ENCODE measurements around the gene MDFI. TPM values are rescaled to one million over a fixed set of nuclear protein-coding genes. Genes with fewer than 3 reads are reported as not detected.

Gene MDFI
- total RNA-seq, 1 donor from 2014 or later: 48.3 TPM

DNA sequence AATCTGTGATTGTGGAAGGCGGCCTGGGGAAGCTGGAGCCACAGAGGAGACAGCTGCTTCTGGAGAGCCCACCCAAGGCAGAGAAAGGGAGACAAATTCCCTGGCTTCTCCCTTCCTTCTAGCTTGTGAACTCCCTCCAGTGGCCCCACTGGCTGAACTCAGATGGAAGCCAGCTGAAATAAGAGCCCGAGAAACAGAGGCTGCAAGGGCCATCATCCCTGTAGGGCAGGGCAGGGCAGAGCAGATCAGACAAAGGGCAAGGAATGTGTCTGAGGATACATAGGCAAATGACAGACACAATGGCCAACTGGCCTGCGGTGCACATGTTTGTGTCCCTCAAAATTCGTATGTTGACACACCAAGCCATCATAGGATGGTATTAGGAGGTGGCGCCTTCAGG, 25.3 kb downstream of the MDFI start:
- peaks cover 48% of the 10 kb centered on the region for H3K27me3 Mint-ChIP-seq
- TF ChIP-seq, protein P1, sequence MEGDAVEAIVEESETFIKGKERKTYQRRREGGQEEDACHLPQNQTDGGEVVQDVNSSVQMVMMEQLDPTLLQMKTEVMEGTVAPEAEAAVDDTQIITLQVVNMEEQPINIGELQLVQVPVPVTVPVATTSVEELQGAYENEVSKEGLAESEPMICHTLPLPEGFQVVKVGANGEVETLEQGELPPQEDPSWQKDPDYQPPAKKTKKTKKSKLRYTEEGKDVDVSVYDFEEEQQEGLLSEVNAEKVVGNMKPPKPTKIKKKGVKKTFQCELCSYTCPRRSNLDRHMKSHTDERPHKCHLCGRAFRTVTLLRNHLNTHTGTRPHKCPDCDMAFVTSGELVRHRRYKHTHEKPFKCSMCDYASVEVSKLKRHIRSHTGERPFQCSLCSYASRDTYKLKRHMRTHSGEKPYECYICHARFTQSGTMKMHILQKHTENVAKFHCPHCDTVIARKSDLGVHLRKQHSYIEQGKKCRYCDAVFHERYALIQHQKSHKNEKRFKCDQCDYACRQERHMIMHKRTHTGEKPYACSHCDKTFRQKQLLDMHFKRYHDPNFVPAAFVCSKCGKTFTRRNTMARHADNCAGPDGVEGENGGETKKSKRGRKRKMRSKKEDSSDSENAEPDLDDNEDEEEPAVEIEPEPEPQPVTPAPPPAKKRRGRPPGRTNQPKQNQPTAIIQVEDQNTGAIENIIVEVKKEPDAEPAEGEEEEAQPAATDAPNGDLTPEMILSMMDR (IDR thresholded peaks at IDR 0.05; ENCODE audit: unreplicated experiment): no peak
- H3K9me3 Mint-ChIP-seq (ENCODE audit: low read depth): no peaks in the 10 kb centered on the region
- no peak for DNase-seq (ENCODE audit: low spot score, unreplicated experiment)
- no peaks in the 10 kb centered on the region for H3K4me1 Mint-ChIP-seq (ENCODE audit: low read depth)
- no peak overlapping the region for H3K27ac Mint-ChIP-seq
- no peaks in the 10 kb centered on the region for H3K36me3 Mint-ChIP-seq (ENCODE audit: insufficient read depth)
- no peak overlapping the region for H3K4me3 Mint-ChIP-seq (ENCODE audit: low read depth)

DNA sequence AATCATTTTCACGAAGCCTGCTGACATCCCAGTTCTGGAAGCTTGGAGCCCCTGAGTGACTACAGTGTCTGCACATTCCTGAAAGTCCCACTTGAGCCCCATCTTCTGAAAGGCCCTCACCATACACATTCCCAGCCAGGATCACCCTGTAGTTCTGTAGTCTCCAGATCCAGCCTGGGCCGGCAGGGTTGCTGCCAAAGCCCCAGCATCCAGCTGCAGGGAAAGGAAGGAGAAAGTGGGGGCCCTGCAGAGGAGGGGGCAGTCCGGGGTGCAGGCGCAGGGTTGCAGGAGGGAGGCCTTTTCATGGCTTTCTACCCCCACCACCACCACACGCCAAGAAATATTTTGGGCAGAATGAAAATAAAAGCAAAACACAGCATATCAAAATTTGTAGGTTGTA, 26.0 kb downstream of the MDFI start:
- Mint-ChIP-seq H3K4me1 (ENCODE audit: low read depth) (no peaks in the 10 kb centered on the region), H3K27ac (no peak overlapping the region), H3K36me3 (ENCODE audit: insufficient read depth) (no peaks in the 10 kb centered on the region), H3K9me3 (ENCODE audit: low read depth) (peaks cover 4% of the 10 kb centered on the region), H3K27me3 (peaks cover 44% of the 10 kb centered on the region), H3K4me3 (ENCODE audit: low read depth) (no peak overlapping the region)
- TF ChIP-seq, protein P1 (IDR thresholded peaks at IDR 0.05; ENCODE audit: unreplicated experiment): no peak
- no peak for DNase-seq (ENCODE audit: low spot score, unreplicated experiment)

DNA sequence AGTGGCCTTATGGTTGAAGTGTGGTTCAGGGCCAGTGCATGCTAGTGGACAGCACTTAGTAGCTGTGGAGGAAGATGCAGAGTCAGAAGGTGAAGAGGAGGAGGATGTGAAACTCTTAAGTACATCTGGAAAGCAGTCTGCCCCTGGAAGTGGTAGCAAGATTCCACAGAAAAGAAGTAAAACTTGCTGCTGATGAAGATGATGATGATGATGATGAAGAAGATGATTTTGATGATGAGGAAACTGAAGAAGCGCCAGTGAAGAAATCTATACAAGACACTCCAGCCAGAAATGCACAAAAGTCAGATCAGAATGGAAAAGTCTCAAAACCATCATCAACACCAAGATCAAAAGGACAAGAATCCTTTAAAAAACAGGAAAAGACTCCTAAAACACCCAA, 28.9 kb downstream of the MDFI start:
- peaks cover 4% of the 10 kb centered on the region for H3K9me3 Mint-ChIP-seq (ENCODE audit: low read depth)
- no peaks in the 10 kb centered on the region for H3K4me1 Mint-ChIP-seq (ENCODE audit: low read depth)
- H3K27ac Mint-ChIP-seq: no peak overlapping the region
- no peaks in the 10 kb centered on the region for H3K36me3 Mint-ChIP-seq (ENCODE audit: insufficient read depth)
- DNase-seq (ENCODE audit: low spot score, unreplicated experiment): no peak
- peaks cover 51% of the 10 kb centered on the region for H3K27me3 Mint-ChIP-seq
- TF ChIP-seq, protein P1 (IDR thresholded peaks at IDR 0.05; ENCODE audit: unreplicated experiment): no peak
- H3K4me3 Mint-ChIP-seq (ENCODE audit: low read depth): no peak overlapping the region

DNA sequence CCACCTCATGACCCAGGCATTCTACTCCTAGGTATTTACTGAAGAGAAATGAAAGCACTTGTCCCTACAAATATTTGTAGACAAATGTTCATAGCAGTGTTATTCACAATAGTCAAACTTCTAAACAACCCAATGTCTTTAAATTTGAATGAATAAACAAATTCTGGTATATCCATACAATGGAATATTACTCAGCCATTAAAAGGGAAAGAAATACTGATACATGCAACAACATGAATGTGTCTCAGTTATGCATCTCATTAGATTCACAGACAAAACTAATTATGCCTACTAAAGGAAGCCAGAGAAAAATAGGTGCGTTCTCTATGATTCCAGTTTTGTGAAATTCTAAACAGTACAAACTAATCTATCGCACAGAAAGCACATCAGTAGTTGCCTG, 30.7 kb downstream of the MDFI start:
- Mint-ChIP-seq H3K9me3 (ENCODE audit: low read depth) (peaks cover 4% of the 10 kb centered on the region), H3K27me3 (peaks cover 41% of the 10 kb centered on the region), H3K4me3 (ENCODE audit: low read depth) (no peak overlapping the region), H3K4me1 (ENCODE audit: low read depth) (no peaks in the 10 kb centered on the region), H3K27ac (no peak overlapping the region), H3K36me3 (ENCODE audit: insufficient read depth) (no peaks in the 10 kb centered on the region)
- TF ChIP-seq, protein P1 (IDR thresholded peaks at IDR 0.05; ENCODE audit: unreplicated experiment): no peak
- no peak for DNase-seq (ENCODE audit: low spot score, unreplicated experiment)

DNA sequence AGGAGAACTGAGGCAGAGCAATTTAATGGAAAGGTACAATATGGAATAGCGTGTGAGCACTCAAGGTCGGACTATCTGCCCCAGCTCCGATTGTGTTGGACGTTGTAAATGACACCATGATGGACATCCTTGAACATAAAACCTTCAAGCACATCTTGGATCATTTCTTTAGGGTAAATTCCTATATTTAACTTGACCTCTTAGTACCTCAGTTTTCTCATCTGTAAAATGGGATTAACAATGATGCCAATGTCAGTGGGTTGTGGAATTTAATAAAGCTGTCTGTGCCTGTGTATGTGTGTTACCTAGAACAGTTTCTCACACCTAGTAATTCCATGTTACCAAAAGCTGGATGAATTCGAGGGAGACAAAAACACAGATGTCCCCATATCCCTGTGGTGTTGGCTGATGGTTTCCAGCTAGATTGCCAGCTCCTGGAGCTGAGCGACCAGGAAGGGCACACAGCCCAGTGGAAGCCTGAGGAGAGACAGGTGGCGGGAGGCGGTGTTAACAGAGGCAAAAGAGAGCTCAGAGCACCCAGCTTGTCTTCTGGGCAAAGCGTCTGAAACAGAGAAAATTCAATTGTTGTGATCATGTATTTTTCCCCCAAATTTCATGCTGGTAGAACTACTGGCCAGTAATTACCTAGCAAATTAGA, 32.6 kb downstream of the MDFI start:
- no peak for DNase-seq (ENCODE audit: low spot score, unreplicated experiment)
- Mint-ChIP-seq H3K36me3 (ENCODE audit: insufficient read depth) (no peaks in the 10 kb centered on the region), H3K27me3 (peaks cover 48% of the 10 kb centered on the region), H3K27ac (no peak overlapping the region), H3K4me1 (ENCODE audit: low read depth) (peaks cover 1% of the 10 kb centered on the region), H3K4me3 (ENCODE audit: low read depth) (no peak overlapping the region), H3K9me3 (ENCODE audit: low read depth) (peaks cover 4% of the 10 kb centered on the region)
- TF ChIP-seq, protein P1 (IDR thresholded peaks at IDR 0.05; ENCODE audit: unreplicated experiment): no peak
